PFSK-1 (cell line): ENCODE measurements around the gene NUTF2.

Source experiments
- POLR2AphosphoS5 ChIP-seq: IDR thresholded peaks from 2 replicates; pipeline ENCODE4 v1.6.1; 2012; ENCODE audit warnings: low read depth, mild to moderate bottlenecking, control low read depth, low read length, moderate library complexity
- SIN3A ChIP-seq: IDR thresholded peaks from 2 replicates; pipeline ENCODE4 v1.6.1; 2012; ENCODE audit warnings: mild to moderate bottlenecking, low read length, moderate library complexity, borderline replicate concordance; ENCODE audit not compliant: insufficient read depth
- TAF1 ChIP-seq: IDR thresholded peaks from 2 replicates; pipeline ENCODE4 v1.6.1; 2012; ENCODE audit warnings: low read length, control low read depth, borderline replicate concordance; ENCODE audit not compliant: insufficient read depth
- TF ChIP-seq, protein P1 (sequence below), 2 experiments: IDR thresholded peaks; 2 replicates each; pipeline versions ENCODE4 v1.6.1 to v1.8.0; 2011 to 2012; ENCODE audit warnings: low read depth in 2 of 2, low read length in 2 of 2, control low read depth in 1 of 2, inconsistent platforms in 1 of 2, mild to moderate bottlenecking in 1 of 2, moderate library complexity in 1 of 2; ENCODE audit not compliant: insufficient read depth in 1 of 2

DNA sequence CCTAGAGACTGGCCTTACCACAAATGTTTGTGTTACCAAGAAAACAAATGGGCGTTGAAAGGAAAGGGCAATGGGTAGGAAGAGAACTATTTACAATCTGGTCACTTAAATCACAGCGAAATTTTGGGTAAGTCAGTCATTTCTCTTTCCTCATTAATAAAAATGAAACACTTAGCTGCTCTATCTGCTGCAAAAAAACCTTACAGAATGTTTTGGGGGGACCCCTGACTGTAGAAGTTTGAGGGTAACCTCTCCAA lies 742 bp upstream of the NUTF2 start:
- TF ChIP-seq POLR2AphosphoS5 = no peak
- no peak for TF ChIP-seq SIN3A
- TF ChIP-seq, protein P1, sequence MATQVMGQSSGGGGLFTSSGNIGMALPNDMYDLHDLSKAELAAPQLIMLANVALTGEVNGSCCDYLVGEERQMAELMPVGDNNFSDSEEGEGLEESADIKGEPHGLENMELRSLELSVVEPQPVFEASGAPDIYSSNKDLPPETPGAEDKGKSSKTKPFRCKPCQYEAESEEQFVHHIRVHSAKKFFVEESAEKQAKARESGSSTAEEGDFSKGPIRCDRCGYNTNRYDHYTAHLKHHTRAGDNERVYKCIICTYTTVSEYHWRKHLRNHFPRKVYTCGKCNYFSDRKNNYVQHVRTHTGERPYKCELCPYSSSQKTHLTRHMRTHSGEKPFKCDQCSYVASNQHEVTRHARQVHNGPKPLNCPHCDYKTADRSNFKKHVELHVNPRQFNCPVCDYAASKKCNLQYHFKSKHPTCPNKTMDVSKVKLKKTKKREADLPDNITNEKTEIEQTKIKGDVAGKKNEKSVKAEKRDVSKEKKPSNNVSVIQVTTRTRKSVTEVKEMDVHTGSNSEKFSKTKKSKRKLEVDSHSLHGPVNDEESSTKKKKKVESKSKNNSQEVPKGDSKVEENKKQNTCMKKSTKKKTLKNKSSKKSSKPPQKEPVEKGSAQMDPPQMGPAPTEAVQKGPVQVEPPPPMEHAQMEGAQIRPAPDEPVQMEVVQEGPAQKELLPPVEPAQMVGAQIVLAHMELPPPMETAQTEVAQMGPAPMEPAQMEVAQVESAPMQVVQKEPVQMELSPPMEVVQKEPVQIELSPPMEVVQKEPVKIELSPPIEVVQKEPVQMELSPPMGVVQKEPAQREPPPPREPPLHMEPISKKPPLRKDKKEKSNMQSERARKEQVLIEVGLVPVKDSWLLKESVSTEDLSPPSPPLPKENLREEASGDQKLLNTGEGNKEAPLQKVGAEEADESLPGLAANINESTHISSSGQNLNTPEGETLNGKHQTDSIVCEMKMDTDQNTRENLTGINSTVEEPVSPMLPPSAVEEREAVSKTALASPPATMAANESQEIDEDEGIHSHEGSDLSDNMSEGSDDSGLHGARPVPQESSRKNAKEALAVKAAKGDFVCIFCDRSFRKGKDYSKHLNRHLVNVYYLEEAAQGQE (IDR thresholded peaks at IDR 0.05; ENCODE audit: insufficient read depth in 1 of 2, low read depth in 2 of 2, low read length in 2 of 2) = no peak
- TF ChIP-seq TAF1 = no peak
